ENCODE measurements around the gene ASB16.
A peak's percentile ranks its signal among the peaks of the same experiment; 100 is the strongest.
"Not testable (repeated sequence)": the region's sequence is repeated elsewhere in the genome, so short reads cannot be mapped to it uniquely, and the experiment has no call there.

Gene ASB16

DNA sequence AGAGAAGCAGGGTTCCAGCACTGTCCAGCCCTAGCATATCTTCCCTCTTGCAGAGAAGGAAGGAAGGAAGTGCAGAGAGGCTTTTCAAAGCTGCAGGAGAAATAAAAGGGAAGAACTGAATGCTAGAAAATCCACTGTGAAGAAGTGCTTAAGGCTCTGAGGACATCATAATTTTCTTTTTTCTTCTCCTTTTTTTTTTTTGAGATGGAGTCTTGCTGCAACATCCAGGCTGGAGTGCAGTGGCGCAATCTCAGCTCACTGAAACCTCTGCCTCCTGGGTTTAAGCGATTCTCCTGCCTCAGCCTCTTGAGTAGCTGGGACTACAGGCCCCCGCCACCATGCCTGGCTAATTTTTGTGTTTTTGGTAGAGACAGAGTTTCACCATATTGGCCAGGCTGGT is 21.4 kb upstream of the ASB16 start:
- not testable (repeated sequence) for DNase-seq

- no peak for DNase-seq
These were observed 20.7 kb upstream of the ASB16 start for GRCh38 chr17:44149750-44150329.

DNA sequence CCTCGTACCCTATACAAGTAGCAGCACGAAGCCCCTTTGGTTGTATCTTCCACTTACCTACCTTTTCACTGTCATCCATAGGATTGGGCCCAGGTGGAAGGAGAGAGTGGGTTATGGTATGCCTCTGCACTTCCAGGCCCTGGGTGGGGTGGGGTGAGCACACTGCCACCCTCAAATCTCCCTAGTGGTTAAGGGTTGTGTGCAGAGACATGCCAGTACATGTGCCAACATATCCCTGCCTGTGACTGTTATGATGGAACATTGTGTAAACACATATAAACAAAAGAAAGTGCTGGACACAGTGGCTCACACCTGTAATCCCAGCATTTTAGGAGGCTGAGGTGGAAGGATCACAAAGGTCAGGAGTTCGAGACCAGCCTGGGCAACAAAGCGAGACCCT is 17.6 kb upstream of the ASB16 start:
- no peak for DNase-seq

DNA sequence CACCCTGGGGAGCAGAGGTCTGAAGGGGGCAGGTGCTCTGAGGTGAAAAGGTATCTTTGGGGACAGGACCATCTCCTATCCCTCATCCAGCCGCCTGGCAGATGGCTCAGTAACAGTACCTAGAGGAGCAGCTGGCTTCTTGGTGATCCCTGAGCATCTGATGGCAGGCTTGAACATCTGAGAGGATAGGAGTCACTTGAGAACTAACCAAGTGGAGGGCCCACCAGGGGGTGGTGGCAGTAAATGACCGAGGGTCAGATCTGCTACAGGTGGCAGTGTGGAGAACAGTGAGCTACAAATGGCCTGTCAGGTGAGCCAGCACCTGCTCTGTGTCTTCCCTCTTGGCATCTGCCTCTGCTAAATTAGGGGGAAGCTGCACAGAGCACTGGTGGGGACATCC is 15.0 kb upstream of the ASB16 start:
- DNase-seq, result peak; percentile 29

- no peak for DNase-seq
These were observed 10.8 kb upstream of the ASB16 start for GRCh38 chr17:44159519-44160210.

DNA sequence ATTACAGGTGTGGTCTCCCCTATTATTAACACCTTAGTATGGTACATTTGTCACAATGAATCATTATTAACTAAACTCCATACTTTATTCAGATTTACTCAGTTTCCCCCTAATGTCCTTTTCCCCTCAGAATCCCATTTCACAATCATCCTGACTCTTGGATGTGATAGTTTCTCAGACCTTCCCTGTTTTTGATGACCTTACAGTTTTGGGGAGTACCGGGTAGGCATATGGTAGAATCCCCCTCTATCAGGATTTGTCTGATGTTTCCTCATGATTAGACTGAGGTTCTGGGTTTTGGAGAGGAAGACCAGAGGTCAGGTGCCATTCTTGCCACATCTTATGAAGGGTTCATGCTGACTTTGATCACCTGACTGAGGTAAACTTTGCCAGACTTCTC is 6.0 kb upstream of the ASB16 start:
- no peak for DNase-seq

- DNase-seq, result no peak
These were observed 3.2 kb upstream of the ASB16 start for GRCh38 chr17:44167181-44167861.

GRCh38 chr17:44170135-44170498 is 387 bp upstream of the ASB16 start:
- no peak for DNase-seq

DNA sequence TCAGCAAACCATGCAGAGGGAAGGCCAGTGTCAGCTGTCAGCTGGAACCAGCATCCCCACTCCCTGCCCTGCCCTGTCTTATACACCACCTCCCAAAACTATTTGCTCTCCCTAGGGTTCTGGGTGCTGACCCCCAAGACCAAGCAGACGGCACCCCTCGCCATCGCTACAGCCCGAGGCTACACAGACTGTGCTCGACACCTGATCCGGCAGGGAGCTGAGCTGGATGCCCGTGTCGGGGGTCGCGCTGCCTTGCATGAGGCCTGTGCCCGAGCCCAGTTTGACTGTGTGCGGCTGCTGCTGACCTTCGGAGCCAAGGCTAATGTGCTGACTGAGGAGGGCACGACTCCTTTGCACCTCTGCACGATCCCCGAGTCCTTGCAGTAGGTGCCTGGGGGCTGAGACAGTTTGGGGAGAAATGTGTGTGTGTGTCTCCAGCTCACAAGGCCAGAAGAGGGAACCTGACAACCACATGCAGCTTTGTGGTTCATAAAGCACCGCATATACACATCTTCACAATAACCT is 1.5 kb downstream of the ASB16 start:
- no peak for DNase-seq

GRCh38 chr17:44174427-44174826 is 3.9 kb downstream of the ASB16 start:
- DNase-seq, result no peak

DNA sequence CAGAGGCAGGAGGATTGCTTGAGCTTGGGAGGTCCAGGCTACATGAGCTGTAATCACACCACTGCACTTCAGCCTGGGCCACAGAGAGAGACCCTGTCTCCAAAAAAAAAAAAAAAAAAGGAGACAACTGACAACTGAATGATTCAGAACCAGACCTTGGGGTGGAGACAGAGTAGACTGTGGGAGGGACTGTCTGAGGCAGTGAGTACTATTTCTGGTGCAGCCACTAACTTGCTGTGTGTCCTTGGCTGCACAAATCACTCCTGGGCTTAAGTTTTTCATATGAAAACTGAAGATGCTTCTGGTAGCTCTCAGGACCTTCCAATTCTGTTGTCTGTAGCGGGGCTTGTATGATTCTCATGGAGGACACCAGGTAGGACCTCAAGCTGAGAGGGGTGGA is 5.8 kb downstream of the ASB16 start:
- no peak for DNase-seq

DNA sequence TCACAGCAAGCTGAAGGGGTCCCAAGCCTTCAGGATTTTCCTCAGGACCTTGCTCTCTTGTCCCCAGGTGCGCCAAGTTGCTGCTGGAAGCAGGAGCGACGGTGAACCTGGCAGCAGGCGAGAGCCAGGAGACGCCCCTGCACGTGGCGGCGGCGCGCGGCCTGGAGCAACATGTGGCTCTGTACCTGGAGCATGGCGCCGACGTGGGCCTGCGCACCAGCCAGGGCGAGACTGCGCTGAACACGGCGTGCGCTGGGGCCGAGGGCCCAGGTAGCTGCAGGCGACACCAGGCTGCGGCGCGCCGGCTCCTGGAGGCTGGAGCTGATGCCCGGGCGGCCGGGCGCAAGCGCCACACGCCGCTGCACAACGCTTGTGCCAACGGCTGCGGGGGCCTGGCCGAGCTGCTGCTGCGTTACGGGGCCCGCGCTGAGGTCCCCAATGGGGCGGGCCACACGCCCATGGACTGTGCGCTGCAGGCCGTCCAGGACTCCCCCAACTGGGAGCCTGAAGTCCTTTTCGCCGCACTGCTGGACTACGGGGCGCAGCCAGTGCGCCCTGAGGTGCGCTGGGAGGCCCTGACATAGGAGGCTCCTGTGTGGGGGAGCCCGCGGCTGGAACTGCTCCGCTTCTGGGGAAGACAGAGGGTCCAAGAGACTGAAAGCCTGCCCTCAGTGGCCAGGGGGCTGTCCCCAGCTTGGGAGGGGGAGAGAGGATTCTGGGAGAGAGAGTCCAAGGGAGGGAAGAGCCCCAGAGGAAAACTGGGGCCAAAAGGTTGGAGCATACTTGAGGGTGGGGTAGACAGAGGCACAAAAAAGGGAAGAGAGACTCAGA is 6.4 kb downstream of the ASB16 start:
- no peak for DNase-seq

GRCh38 chr17:44177640-44178039 is 7.1 kb downstream of the ASB16 start:
- DNase-seq, result no peak

- no peak for DNase-seq
These were observed 7.6 kb downstream of the ASB16 start for GRCh38 chr17:44178133-44178532.

GRCh38 chr17:44183024-44183423 is 12.5 kb downstream of the ASB16 start:
- DNase-seq, result no peak

DNA sequence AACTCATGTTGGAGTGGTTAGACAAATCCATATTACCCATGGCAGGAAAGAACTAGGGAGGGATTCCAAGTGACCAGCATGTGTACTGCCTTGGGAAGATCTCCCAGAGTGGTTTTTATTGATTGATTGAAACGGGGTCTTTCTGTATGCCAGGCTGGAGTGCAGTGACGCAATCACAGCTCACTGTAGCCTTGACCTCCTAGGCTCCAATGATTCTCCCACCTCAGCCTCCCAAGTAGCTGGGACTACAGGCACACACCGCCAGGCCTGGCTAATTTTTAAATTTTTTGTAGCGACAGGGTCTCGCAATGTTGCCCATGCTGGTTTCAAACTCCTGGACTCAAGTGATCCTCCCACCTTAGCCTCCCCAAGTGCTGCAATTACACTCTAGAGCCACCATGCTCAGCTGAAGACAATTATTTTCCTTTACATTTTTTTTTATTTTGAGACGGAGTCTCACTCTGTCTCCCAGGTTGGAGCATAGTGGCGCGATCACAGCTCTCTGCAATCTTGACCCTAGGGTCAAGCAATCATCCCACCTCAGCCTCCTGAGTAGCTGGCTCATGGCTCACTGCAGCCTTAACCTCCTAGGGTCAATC is 13.8 kb downstream of the ASB16 start:
- no peak for DNase-seq

GRCh38 chr17:44186307-44187130 is 16.0 kb downstream of the ASB16 start, which contains the start of gene TMUB2:
Gene TMUB2 (plus strand): TSS chr17:44186972. CDS start chr17:44187709, 737 bp downstream.
- peak; percentile 100 for DNase-seq

GRCh38 chr17:44187131-44187899 is 16.8 kb downstream of the ASB16 start:
- peak; percentile 59 for DNase-seq

GRCh38 chr17:44188576-44189403 is 18.3 kb downstream of the ASB16 start:
- no peak for DNase-seq

- no peak for DNase-seq
These were observed 20.0 kb downstream of the ASB16 start for GRCh38 chr17:44190481-44190880.
